ENCODE measurements around the gene CARTPT. TPM values are rescaled to one million over a fixed set of nuclear protein-coding genes. Genes with fewer than 3 reads are reported as not detected.

CARTPT gene
- total RNA-seq, 4 donors from 2014 or later = not detected

- Histone ChIP-seq H3K36me3 (no peaks in the 10 kb centered on the region), H3K4me1 (no peaks in the 10 kb centered on the region), H3K4me3 (no peak overlapping the region), H3K27ac (no peak overlapping the region), H3K27me3 (peaks cover 0 to 40% (median 0%) of the 10 kb centered on the region in 4 donors), H3K9me3 (no peaks in the 10 kb centered on the region)
- TF ChIP-seq POLR2A (IDR thresholded peaks at IDR 0.05) (no peak), CTCF (IDR thresholded peaks at IDR 0.05) (no peak)
- WGBS, 2 donors = 65 to 75% methylated on average over 2 of the region's 2 CpGs
- DNase-seq = no peak
- intact Hi-C loops (cut with DNase I) = no loop called here
Measured at GRCh38 chr5:71699233-71699632, 19.8 kb upstream of the CARTPT start.

- TF ChIP-seq CTCF (IDR thresholded peaks at IDR 0.05) = no peak
- no peak for TF ChIP-seq POLR2A (IDR thresholded peaks at IDR 0.05)
- WGBS, 2 donors = 50 to 53% methylated on average over 2 of the region's 2 CpGs
- no peaks in the 10 kb centered on the region for H3K9me3 ChIP-seq
- H3K27me3 ChIP-seq = peaks cover 0 to 43% (median 0%) of the 10 kb centered on the region in 4 donors
- no peak overlapping the region for H3K27ac ChIP-seq
- H3K36me3 ChIP-seq = no peaks in the 10 kb centered on the region
- no peaks in the 10 kb centered on the region for H3K4me1 ChIP-seq
- intact Hi-C loops (cut with DNase I) = no loop called here
- H3K4me3 ChIP-seq = no peak overlapping the region
- no peak for DNase-seq
Measured at GRCh38 chr5:71699751-71700150, 19.3 kb upstream of the CARTPT start.

GRCh38 chr5:71700803-71701202 lies 18.3 kb upstream of the CARTPT start:
- no peaks in the 10 kb centered on the region for H3K36me3 ChIP-seq
- no peak for TF ChIP-seq CTCF (IDR thresholded peaks at IDR 0.05)
- no peak for TF ChIP-seq POLR2A (IDR thresholded peaks at IDR 0.05)
- no peaks in the 10 kb centered on the region for H3K9me3 ChIP-seq
- peaks cover 0 to 53% (median 0%) of the 10 kb centered on the region in 4 donors for H3K27me3 ChIP-seq
- DNase-seq = no peak
- intact Hi-C loops (cut with DNase I) = no loop called here
- H3K27ac ChIP-seq = no peak overlapping the region
- H3K4me3 ChIP-seq = no peak overlapping the region
- no peaks in the 10 kb centered on the region for H3K4me1 ChIP-seq

- no peak for DNase-seq
- no peaks in the 10 kb centered on the region for H3K4me1 ChIP-seq
- TF ChIP-seq POLR2A (IDR thresholded peaks at IDR 0.05) (no peak), CTCF (IDR thresholded peaks at IDR 0.05) (no peak)
- H3K36me3 ChIP-seq = no peaks in the 10 kb centered on the region
- WGBS, 2 donors = 47 to 63% methylated on average over 2 to 3 of the region's 3 CpGs
- H3K27ac ChIP-seq = no peak overlapping the region
- intact Hi-C loops (cut with DNase I) = no loop called here
- H3K27me3 ChIP-seq = peaks cover 0 to 59% (median 0%) of the 10 kb centered on the region in 4 donors
- no peak overlapping the region for H3K4me3 ChIP-seq
- H3K9me3 ChIP-seq = no peaks in the 10 kb centered on the region
Measured at GRCh38 chr5:71701407-71701806, 17.7 kb upstream of the CARTPT start.

GRCh38 chr5:71703941-71704340 lies 15.1 kb upstream of the CARTPT start:
- H3K27ac ChIP-seq = no peak overlapping the region
- H3K36me3 ChIP-seq = no peaks in the 10 kb centered on the region
- intact Hi-C loops (cut with DNase I) = no loop called here
- H3K4me1 ChIP-seq = no peaks in the 10 kb centered on the region
- TF ChIP-seq POLR2A (IDR thresholded peaks at IDR 0.05) = no peak
- no peak for TF ChIP-seq CTCF (IDR thresholded peaks at IDR 0.05)
- WGBS, 2 donors = 19 to 61% methylated on average over 4 of the region's 4 CpGs
- H3K4me3 ChIP-seq = no peak overlapping the region
- H3K9me3 ChIP-seq = no peaks in the 10 kb centered on the region
- DNase-seq = no peak
- peaks cover 0 to 65% (median 0%) of the 10 kb centered on the region in 4 donors for H3K27me3 ChIP-seq

Measured in esophagus squamous epithelium (tissue), 5 donors.